Iris pigment epithelial cell (primary cell): ENCODE data around the gene SYTL1.

Source experiments
- DNase-seq: peaks from one replicate; pipeline ENCODE4 v3.0.0-alpha.2; 2011; ENCODE audit warnings: low read depth

Gene SYTL1

DNA sequence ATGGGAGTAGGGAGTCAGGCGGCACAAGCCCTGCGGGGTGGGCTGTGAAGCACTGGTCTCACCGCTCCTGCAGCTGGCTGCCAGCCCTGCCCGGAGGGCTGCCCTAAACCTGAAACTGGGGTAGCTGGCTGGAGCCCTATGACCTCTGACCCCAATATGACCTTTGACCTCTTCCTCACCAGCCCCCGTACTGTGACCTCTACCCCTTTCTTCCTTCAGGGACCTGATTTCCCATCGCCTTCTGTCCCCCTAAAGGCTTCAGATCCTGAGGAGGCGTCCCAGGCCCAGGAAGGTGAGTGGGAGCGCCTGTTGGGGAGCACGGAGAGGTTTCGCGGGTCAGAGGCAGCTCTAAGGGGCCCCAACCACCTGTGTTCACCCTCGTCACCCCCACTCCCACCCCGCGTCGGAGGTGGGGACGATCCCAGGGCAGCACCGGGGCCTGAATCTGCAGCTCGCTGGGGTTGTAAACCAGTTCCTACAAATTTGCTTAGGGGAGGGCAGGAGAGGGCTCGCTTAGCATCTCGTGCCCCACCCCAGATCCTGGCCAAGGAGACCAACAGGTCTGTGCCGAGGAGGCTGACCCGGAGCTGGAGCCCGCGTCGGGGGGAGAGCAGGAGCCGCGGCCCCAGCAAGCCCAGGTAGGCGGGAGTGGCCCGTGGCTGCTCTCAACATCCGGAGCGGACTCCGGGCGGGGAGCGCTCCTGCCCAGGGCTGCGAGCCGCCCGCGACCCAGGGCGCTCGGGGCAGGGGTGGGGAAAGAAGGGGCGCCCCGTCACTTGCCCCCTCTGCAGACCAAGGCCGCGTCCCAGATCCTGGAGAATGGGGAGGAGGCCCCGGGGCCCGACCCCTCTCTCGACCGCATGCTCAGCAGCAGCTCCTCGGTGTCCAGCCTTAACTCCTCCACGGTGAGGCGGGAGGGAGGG is 7.3 kb downstream of the SYTL1 start:
- DNase-seq: peak; percentile 31

- DNase-seq: peak; percentile 78
Measured at GRCh38 chr1:27349784-27350662, 8.2 kb downstream of the SYTL1 start.

GRCh38 chr1:27350663-27351540 is 9.1 kb downstream of the SYTL1 start:
- DNase-seq: peak; percentile 31

- DNase-seq: no peak
Measured at GRCh38 chr1:27351541-27352107, 9.8 kb downstream of the SYTL1 start.

DNA sequence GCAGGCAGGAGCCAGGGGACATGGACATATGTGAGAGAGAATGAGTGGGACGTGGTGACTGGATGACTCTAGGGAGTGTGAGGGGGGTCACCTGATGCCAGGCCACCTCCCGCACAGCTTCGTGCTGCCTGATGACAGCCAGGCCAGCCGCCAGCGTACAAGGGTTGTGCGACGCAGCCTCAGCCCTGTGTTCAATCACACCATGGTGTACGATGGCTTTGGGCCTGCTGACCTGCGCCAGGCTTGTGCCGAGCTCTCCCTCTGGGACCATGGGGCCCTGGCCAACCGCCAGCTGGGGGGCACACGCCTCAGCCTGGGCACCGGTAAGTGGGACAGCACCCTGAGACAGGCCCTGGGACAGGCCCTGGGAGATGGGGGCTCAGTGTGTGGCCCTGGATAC is 11.3 kb downstream of the SYTL1 start:
- DNase-seq: no peak

DNA sequence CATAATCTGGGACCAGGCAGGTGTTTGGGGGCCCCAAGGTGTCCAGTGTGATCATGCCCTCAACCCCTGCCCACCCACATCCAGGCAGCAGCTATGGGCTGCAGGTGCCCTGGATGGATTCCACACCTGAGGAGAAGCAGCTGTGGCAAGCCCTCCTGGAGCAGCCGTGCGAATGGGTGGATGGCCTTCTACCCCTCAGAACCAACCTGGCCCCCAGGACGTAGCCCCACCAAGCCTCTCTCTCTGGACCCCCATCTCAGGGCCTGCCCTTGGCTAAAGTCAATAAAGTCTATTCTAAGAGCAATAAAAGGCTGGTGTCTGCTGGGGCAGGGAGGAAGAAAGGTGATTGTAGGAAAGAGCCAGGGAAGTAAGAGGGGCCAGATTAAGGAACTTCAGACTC is 11.8 kb downstream of the SYTL1 start:
- DNase-seq: no peak

GRCh38 chr1:27355683-27356082 is 13.9 kb downstream of the SYTL1 start:
- no peak for DNase-seq

- DNase-seq: no peak
Measured at GRCh38 chr1:27356277-27356618, 14.4 kb downstream of the SYTL1 start.

DNA sequence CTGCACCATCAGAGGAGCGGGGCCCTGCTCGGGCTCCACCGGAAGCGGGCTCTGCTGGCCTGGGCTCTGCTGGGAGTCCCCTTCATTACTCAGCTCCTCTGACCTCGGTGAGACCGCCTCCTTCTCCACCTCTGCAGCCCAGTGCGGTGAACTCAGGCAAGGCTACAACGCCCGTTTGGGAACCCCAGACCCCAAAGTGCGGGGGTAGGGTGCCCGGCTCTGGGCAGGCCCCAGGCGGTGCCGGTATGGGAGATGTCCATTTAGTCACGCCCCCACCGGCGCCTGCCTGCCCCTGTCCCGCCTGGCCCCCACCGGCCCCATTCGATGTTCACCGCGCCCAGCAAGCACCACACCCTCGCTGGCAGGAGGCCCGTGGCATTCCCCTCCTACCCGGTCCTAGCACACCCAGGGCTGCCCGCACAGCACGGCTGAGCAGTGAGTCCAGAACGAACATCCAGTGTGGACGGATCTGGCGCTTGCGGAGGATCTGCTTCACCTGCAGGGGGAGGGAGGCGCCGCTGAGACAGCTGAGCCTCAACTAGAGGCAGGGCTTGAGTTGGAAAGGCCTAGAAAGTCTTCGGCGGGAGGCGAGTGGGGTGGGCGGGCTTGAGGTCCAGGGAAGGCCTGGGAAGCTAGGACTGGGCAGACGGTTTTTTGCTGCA is 14.9 kb downstream of the SYTL1 start:
- no peak for DNase-seq

DNA sequence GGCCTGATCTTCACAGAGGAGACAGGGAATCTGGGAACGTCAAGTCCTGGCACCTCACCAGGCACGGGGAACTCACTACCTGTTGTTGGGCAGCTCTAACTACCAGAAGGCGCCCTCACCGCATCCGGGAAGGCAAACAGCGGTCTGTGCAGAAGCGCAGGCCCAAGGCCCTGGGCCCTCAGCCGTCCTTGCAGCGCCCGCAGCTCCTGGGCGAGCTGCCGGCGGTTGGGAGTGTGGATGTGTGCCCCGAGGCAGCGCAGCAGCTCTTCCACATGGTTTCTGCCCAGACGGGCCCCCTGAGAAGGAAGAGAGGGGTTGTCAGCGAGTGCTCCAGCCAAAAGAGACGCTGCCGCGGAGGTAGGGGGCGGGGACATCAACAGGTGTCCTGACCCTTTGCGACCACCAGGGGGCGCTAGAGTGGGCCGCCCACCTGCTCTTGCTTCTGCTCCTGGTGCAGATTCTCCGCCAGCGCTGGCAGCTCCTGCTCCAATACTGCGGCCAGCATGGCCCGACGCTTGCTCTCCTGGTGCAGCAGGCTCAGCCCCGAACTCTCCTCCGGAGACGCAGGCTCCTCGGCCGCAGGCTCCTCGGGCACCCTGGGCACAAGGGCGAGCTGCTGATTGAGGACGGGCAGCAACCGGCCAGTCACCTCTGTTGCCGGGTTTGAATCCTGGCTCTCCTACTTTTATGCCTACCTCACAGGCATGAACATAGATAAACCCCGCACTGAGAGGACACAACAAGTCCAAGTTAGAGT is 15.6 kb downstream of the SYTL1 start:
- peak; percentile 36 for DNase-seq

DNA sequence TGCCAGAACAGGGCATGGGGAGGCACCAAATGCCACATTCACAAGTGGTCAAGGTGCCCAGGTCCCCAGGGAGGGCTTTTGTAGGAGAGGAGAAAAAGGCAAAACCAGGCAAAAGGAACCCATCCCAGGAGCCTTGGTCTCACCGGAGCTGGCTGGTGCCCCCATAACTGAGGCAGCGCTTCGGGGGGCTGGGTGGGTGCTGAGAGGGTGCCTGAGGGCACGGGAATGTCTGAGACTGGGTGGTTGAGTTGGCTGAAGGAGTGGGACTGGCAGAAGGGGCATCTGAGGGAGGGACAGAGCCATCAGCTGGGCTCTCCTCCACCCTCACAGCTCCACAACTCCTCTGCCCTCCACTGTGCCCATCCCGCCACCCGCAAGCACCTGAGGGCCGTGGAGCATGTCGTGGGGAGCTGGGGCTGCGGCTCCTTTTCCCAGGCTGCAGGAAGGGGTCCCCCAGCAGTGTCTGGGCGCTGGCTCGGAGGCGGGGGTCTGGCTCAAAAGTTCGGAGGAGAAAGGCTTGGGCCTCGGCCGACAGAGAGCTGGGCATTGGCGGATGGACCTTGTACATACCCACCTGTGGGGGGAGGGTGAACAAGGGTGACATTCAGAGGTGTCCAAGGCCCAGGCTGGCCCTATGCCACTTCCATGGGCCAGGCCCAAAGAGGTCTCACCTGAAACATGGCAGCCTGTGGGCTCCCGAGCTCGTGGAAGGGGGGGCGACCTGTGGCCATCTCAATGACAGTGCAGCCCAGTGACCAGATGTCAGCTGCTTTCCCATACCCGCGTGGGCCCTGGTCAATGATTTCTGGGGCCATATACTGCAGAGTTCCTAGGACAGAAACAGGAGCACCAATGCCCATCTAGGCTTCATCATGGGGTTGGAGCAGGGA is 16.5 kb downstream of the SYTL1 start:
- DNase-seq: no peak

- DNase-seq: no peak
Measured at GRCh38 chr1:27358928-27359313, 17.1 kb downstream of the SYTL1 start.

- no peak for DNase-seq
Measured at GRCh38 chr1:27359822-27360158, 18.0 kb downstream of the SYTL1 start.

DNA sequence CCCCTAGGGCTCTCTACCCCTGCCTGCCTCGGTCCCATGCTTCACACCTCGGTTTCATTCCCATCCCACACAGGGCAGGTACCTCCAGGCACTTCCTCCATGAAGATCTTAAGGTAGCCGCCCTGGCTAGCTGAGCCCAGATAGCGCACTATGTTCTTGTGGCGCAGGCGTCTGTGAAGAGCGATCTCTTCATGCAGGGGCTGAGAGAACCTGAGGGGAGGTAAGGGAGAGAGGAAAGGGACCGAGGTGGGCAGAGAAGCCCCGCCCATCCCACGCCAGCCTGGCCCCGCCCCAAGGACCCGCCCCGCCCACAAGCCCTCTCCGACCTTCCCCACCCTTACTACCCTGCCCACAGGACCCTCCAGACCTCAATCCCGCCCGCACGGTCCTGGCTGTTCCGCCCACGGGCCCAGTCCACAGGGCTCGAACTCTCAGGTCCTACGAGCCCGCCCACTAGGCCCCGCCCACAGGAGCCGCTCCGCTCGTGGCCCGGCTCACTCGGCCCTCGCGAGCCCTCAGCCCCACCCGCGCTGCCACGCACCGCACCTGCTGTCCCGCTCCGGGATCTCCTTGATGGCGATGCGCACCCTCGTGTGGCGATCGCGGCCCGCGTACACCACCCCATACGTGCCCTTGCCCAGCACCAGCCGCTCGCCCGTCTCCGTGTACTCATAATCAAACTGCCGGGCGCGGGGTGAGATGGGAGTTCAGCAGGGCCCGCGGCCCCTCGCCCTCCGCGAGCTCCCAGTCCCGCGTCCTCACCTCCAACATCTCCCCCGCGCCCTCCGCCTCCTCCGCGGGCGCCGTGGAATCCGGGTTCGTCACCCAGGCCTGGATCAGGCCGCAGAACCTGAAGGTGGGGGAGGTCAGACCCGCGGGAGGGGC is 18.6 kb downstream of the SYTL1 start:
- no peak for DNase-seq

DNA sequence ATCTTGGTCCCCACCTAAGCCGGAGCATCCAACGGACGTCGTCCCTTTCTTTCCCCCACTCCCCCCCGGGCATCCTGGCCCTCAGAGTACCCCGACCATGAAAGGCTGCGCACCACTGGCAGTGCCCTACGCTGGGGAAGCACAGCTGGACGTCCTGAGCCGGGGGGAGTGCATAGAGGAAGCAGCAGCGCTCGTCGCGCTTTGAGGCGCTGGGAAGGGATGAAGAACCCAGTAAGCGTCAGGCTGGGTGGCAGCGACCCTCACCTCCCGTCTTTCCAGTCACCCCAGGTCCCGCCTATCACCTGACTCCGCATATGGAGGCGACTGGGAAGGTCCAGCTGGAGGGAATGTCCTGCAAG is 19.2 kb downstream of the SYTL1 start:
- DNase-seq: no peak

DNA sequence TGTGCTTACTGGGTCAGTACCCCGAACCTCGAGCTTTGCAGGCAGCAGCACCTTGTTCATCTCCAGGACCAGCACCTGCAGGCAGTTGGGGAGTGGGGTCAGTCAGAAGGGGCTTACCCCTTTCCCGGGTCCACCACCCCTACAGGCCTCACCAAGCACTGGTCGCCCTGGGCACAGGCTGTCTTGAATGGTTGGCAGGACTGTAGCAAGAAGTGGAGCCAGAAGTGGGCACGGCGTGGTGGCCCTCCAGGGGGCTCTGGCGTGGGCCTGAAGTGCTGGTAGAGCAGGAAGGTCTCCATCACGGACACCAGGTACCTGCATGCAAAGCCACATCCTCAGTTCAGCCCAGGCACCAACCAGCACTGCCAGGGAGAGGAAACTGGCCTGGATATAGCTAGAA is 19.7 kb downstream of the SYTL1 start:
- DNase-seq: no peak

GRCh38 chr1:27363766-27364695 is 22.2 kb downstream of the SYTL1 start:
- no peak for DNase-seq
